HL-60 (cell line): ENCODE data around the gene KATNB1.

Source experiments
- GABPA ChIP-seq: IDR thresholded peaks from 2 replicates; pipeline ENCODE4 v1.6.1; 2012; ENCODE audit warnings: low read depth
- POLR2AphosphoS5 ChIP-seq: IDR thresholded peaks from 2 replicates; pipeline ENCODE4 v1.6.1; 2012; ENCODE audit warnings: low read depth
- TF ChIP-seq, protein P1 (sequence below): IDR thresholded peaks from one replicate; pipeline ENCODE4 v1.5.1; 2011; ENCODE audit warnings: low read length, control low read depth, inconsistent platforms; ENCODE audit not compliant: insufficient read depth
- TF ChIP-seq, protein P2 (sequence below): IDR thresholded peaks from 2 replicates; pipeline ENCODE4 v1.6.1; 2012; ENCODE audit warnings: low read depth; ENCODE audit not compliant: insufficient replicate concordance

GRCh38 chr16:57748596-57748995 is 13.0 kb downstream of the KATNB1 start:
- TF ChIP-seq POLR2AphosphoS5: no peak
- TF ChIP-seq, protein P1, sequence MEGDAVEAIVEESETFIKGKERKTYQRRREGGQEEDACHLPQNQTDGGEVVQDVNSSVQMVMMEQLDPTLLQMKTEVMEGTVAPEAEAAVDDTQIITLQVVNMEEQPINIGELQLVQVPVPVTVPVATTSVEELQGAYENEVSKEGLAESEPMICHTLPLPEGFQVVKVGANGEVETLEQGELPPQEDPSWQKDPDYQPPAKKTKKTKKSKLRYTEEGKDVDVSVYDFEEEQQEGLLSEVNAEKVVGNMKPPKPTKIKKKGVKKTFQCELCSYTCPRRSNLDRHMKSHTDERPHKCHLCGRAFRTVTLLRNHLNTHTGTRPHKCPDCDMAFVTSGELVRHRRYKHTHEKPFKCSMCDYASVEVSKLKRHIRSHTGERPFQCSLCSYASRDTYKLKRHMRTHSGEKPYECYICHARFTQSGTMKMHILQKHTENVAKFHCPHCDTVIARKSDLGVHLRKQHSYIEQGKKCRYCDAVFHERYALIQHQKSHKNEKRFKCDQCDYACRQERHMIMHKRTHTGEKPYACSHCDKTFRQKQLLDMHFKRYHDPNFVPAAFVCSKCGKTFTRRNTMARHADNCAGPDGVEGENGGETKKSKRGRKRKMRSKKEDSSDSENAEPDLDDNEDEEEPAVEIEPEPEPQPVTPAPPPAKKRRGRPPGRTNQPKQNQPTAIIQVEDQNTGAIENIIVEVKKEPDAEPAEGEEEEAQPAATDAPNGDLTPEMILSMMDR: no peak
- no peak for TF ChIP-seq GABPA
- TF ChIP-seq, protein P2, sequence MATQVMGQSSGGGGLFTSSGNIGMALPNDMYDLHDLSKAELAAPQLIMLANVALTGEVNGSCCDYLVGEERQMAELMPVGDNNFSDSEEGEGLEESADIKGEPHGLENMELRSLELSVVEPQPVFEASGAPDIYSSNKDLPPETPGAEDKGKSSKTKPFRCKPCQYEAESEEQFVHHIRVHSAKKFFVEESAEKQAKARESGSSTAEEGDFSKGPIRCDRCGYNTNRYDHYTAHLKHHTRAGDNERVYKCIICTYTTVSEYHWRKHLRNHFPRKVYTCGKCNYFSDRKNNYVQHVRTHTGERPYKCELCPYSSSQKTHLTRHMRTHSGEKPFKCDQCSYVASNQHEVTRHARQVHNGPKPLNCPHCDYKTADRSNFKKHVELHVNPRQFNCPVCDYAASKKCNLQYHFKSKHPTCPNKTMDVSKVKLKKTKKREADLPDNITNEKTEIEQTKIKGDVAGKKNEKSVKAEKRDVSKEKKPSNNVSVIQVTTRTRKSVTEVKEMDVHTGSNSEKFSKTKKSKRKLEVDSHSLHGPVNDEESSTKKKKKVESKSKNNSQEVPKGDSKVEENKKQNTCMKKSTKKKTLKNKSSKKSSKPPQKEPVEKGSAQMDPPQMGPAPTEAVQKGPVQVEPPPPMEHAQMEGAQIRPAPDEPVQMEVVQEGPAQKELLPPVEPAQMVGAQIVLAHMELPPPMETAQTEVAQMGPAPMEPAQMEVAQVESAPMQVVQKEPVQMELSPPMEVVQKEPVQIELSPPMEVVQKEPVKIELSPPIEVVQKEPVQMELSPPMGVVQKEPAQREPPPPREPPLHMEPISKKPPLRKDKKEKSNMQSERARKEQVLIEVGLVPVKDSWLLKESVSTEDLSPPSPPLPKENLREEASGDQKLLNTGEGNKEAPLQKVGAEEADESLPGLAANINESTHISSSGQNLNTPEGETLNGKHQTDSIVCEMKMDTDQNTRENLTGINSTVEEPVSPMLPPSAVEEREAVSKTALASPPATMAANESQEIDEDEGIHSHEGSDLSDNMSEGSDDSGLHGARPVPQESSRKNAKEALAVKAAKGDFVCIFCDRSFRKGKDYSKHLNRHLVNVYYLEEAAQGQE: no peak
